K562 (cell line): ENCODE data around the gene EEFSEC.

Source experiments
- ERF ChIP-seq: fragments of 450-650 bp; formaldehyde crosslinking; IDR thresholded peaks from 2 replicates; pipeline ENCODE4 v1.4.0; 2020; ENCODE audit warnings: mild to moderate bottlenecking, mixed read lengths
- ZNF354B ChIP-seq: fragments of 250-450 bp; sonication (Bioruptor Pico); IDR thresholded peaks from 2 replicates; pipeline ENCODE4 v1.4.0; 2020

GRCh38 chr3:128274837-128275236 lies 121.6 kb downstream of the EEFSEC start:
- TF ChIP-seq ERF (CRISPR knock-in tag) (no peak), ZNF354B (CRISPR knock-in tag) (no peak)
